WI38 (cell line): Measurements from ENCODE around the gene RNF14.

Experiments
- H3K4me3 ChIP-seq: 2 replicates; pipeline ENCODE4 v1.5.1; 2011; ENCODE audit warnings: low read depth, mild to moderate bottlenecking, control low read depth, low read length
- CTCF ChIP-seq: IDR thresholded peaks from 2 replicates; pipeline ENCODE4 v1.5.1; 2012; ENCODE audit warnings: low read depth, mild to moderate bottlenecking, control low read depth, low read length

RNF14 gene

DNA sequence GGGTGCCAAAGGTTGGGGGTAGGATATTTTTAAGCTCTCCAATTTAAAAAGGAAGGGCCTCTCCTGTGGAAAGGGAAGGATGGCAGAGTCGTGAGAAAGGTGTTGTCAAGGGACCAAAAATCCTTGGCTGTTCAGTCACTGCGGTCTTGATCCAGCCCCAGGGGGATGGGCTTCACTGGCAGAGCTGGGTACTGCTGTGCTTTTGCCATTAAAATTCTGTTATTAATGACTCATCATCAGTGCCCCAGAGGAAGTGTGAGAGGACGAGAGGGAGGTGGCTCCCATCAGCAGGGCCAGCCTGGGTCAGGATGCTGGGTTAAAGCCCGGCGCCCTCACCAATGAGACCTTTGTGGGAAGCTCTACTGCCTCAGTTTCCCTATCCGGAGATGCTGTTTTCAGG, 27.6 kb upstream of the RNF14 start:
- no peak overlapping the region for H3K4me3 ChIP-seq
- TF ChIP-seq CTCF, result no peak

DNA sequence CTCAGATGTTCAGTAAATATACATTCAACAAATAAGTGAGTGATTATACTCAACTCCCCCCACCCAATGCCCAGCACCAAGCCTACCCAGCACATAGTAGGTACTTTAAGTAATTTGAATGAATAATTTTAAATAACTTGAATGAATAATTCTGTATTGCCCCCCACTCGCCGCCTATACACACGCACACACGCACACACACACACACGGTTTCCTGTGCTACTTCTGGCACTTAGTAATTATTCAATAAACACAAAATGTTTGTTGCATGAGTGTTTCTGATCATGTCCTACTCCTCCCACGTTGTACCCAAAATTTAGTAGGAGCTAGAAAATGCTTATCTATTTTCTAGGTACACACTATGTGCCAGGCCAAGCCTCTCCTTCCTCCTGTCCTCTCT, 27.1 kb upstream of the RNF14 start:
- no peak overlapping the region for H3K4me3 ChIP-seq
- no peak for TF ChIP-seq CTCF

GRCh38 chr5:141942185-141942857, 26.6 kb upstream of the RNF14 start:
- H3K4me3 ChIP-seq, result no peak overlapping the region
- no peak for TF ChIP-seq CTCF

DNA sequence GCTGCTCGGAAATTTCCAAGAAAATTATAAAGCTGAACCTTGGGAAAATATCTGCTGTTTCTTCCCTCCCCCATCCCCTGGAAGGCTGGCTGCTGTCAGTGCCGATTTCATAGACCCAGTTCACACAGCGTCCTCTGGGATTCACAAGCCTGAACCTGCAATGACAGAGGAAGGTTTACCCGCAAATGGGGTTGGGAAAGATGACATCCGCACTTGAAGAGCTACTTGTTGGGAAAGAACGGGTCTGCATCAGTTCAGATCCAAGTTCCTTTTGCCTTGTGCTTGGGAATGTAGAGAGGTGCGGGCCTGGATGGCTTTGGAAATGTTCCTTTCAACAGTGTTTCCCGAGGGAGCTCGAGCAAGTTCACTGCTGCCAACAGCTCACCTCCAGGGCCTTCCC, 24.8 kb upstream of the RNF14 start:
- H3K4me3 ChIP-seq, result no peak overlapping the region
- TF ChIP-seq CTCF, result no peak

DNA sequence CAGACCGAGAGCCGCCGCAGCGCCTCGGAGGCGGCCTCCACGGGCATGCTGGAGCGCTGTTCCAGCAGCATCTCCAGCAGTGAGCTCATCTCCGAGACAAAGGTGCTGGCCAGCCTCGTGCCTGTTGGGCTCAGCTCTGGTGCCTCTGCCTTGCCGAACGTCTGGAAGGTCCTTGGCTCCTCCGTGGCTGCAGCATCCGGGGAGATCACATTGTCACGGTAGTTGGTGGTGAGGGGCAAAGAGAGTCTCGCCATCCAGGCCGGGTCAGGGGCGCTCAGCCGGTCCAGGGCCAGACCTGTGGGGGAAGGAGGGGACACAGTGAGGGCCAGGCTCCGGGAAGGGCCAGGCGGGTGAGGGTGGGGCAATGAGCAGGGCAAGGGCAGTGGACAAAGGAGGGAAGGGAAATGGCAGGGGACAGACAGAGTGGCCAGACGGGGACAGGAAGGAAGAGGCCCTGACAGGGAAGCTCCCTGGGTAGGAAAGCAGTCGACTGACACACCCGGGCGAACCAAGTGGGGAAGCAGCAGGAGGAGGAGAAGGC, 23.3 kb upstream of the RNF14 start:
- no peak for TF ChIP-seq CTCF
- H3K4me3 ChIP-seq, result no peak overlapping the region

DNA sequence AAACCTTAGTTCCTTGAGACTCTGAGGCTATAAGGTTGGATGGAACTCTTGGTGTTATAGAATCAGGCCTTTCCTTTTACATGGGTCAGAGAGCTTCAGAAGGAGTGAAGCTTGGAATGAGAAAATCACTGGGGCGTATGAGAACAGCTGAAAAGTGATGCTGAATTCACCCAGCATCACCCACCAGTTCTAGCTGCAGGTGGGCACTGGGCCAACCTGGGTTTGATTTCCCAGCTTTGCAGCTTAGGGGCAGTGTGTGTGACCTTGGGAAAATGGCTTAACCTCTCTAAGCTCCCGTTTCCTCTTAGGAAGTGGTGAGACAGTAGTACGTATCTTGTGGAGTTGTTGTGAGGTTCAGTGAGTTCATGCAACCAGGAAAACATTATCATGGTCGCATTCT, 21.6 kb upstream of the RNF14 start:
- no peak overlapping the region for H3K4me3 ChIP-seq
- TF ChIP-seq CTCF, result no peak

GRCh38 chr5:141948812-141949211, 20.1 kb upstream of the RNF14 start:
- H3K4me3 ChIP-seq, result no peak overlapping the region
- TF ChIP-seq CTCF, result no peak
